ENCODE measurements around the gene MRPL18. TPM values are rescaled to one million over a fixed set of nuclear protein-coding genes. Genes with fewer than 3 reads are reported as not detected.

The MRPL18 gene
- polyA plus RNA-seq, 3 donors = 28.5 to 88.2 (median 74.1) TPM

DNA sequence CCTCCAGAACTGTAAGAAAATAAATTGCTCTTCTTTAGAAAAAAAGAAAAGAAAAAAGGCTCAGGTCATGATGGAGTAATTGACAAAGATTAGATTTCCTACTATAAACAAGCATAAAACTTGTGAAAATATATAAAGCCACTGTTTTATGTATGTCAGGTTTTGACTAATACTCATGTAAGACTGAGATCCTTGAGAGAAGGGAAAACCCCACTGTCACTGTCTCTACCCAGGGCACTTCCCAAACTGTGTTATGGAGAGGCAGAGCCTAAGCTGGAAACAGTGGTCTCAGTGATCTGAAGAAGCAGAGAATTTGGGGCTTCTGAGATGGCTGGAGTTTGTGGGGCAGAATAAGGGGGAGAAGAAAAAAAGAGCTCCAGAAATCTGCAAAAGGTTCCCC, 20.8 kb upstream of the MRPL18 start:
- H3K4me2 ChIP-seq (replicated peaks; ENCODE audit: extremely low read depth, low read length, poor library complexity, severe bottlenecking) = no peak overlapping the region
- no peaks in the 10 kb centered on the region for H3K27me3 ChIP-seq (ENCODE audit: control insufficient read depth in 2 of 2, insufficient read depth in 2 of 2, low read length in 2 of 2)
- Mint-ChIP-seq H3K4me1 (no peaks in the 10 kb centered on the region), H3K36me3 (peaks cover 57 to 74% of the 10 kb centered on the region in 2 donors), H3K27ac (no peak overlapping the region), H3K9me3 (peaks cover 0 to 2% (median 0%) of the 10 kb centered on the region in 7 donors), H3K4me3 (no peak overlapping the region), H3K27me3 (ENCODE audit: low read depth in 3 of 3) (no peaks in the 10 kb centered on the region)
- intact Hi-C loops (cut with micrococcal nuclease) = no loop called here
- H4K20me1 ChIP-seq (ENCODE audit: insufficient read depth, low read length) = no peaks in the 10 kb centered on the region
- no peak overlapping the region for H3K4me3 ChIP-seq (replicated peaks in 1 of 3; ENCODE audit: low read depth in 2 of 3, low read length in 3 of 3)
- H3K27ac ChIP-seq (ENCODE audit: low read depth in 1 of 2, low read length in 2 of 2) = no peak overlapping the region
- no peaks in the 10 kb centered on the region for H3K9me3 ChIP-seq (replicated peaks in 1 of 2; ENCODE audit: control insufficient read depth in 1 of 2, insufficient read depth in 1 of 2, low read length in 2 of 2)
- H3K4me1 ChIP-seq (ENCODE audit: control insufficient read depth in 1 of 2, insufficient read depth in 2 of 2, low read length in 2 of 2) = no peaks in the 10 kb centered on the region
- no peaks in the 10 kb centered on the region for H3K79me2 ChIP-seq (ENCODE audit: insufficient read depth, low read length)
- H3K36me3 ChIP-seq (replicated peaks in 1 of 2; ENCODE audit: control insufficient read depth in 1 of 2, insufficient read depth in 2 of 2, low read length in 2 of 2) = peaks cover 20 to 65% of the 10 kb centered on the region in 2 donors
- TF ChIP-seq, protein P1, sequence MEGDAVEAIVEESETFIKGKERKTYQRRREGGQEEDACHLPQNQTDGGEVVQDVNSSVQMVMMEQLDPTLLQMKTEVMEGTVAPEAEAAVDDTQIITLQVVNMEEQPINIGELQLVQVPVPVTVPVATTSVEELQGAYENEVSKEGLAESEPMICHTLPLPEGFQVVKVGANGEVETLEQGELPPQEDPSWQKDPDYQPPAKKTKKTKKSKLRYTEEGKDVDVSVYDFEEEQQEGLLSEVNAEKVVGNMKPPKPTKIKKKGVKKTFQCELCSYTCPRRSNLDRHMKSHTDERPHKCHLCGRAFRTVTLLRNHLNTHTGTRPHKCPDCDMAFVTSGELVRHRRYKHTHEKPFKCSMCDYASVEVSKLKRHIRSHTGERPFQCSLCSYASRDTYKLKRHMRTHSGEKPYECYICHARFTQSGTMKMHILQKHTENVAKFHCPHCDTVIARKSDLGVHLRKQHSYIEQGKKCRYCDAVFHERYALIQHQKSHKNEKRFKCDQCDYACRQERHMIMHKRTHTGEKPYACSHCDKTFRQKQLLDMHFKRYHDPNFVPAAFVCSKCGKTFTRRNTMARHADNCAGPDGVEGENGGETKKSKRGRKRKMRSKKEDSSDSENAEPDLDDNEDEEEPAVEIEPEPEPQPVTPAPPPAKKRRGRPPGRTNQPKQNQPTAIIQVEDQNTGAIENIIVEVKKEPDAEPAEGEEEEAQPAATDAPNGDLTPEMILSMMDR (IDR thresholded peaks at IDR 0.05) = no peak
- DNase-seq = no peak
- no peak overlapping the region for H3K9ac ChIP-seq (ENCODE audit: insufficient read depth, low read length, poor library complexity, severe bottlenecking)
- H2AFZ ChIP-seq (ENCODE audit: insufficient read depth, low read depth, low read length, poor library complexity, severe bottlenecking) = no peak overlapping the region

DNA sequence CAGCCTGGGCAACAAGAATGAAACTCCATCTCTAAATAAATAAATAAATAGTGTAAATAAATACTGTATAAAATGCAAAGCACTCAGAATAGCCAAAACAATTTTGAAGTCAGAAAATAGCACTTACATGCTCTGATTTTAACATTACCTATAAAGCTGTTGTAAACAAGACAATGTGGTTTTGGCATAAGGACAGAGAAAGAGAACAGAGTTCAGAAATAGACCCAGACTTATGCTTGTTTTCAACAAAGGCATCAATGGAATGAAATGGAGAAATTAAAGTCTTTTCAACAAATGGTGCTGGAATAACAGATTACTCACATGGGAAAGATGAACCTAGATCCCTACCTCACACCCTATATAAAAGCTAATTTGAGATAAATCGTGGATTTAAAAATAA, 18.1 kb upstream of the MRPL18 start:
- no peak overlapping the region for H3K4me3 ChIP-seq (replicated peaks in 1 of 3; ENCODE audit: low read depth in 2 of 3, low read length in 3 of 3)
- Mint-ChIP-seq H3K4me1 (no peaks in the 10 kb centered on the region), H3K27me3 (ENCODE audit: low read depth in 3 of 3) (no peaks in the 10 kb centered on the region), H3K36me3 (peaks cover 54 to 68% of the 10 kb centered on the region in 2 donors), H3K4me3 (no peak overlapping the region), H3K27ac (no peak overlapping the region), H3K9me3 (peaks cover 0 to 2% (median 0%) of the 10 kb centered on the region in 7 donors)
- TF ChIP-seq, protein P1 (IDR thresholded peaks at IDR 0.05) = no peak
- no peak overlapping the region for H2AFZ ChIP-seq (ENCODE audit: insufficient read depth, low read depth, low read length, poor library complexity, severe bottlenecking)
- no CpG with 5 or more reads among the region's 1 CpG for WGBS (ENCODE audit: insufficient coverage)
- H3K79me2 ChIP-seq (ENCODE audit: insufficient read depth, low read length) = no peaks in the 10 kb centered on the region
- no peak overlapping the region for H3K9ac ChIP-seq (ENCODE audit: insufficient read depth, low read length, poor library complexity, severe bottlenecking)
- DNase-seq = no peak
- no peaks in the 10 kb centered on the region for H3K9me3 ChIP-seq (replicated peaks in 1 of 2; ENCODE audit: control insufficient read depth in 1 of 2, insufficient read depth in 1 of 2, low read length in 2 of 2)
- no peak overlapping the region for H3K27ac ChIP-seq (ENCODE audit: low read depth in 1 of 2, low read length in 2 of 2)
- intact Hi-C loops (cut with micrococcal nuclease) = no loop called here
- no peaks in the 10 kb centered on the region for H3K27me3 ChIP-seq (ENCODE audit: control insufficient read depth in 2 of 2, insufficient read depth in 2 of 2, low read length in 2 of 2)
- peaks cover 23 to 63% of the 10 kb centered on the region in 2 donors for H3K36me3 ChIP-seq (replicated peaks in 1 of 2; ENCODE audit: control insufficient read depth in 1 of 2, insufficient read depth in 2 of 2, low read length in 2 of 2)
- no peaks in the 10 kb centered on the region for H3K4me1 ChIP-seq (ENCODE audit: control insufficient read depth in 1 of 2, insufficient read depth in 2 of 2, low read length in 2 of 2)
- no peaks in the 10 kb centered on the region for H4K20me1 ChIP-seq (ENCODE audit: insufficient read depth, low read length)
- no peak overlapping the region for H3K4me2 ChIP-seq (replicated peaks; ENCODE audit: extremely low read depth, low read length, poor library complexity, severe bottlenecking)

Data from CD14-positive monocyte (primary cell).